HepG2 (cell line): ENCODE data around the gene IRAK2. TPM values are rescaled to one million over a fixed set of nuclear protein-coding genes. Genes with fewer than 3 reads are reported as not detected.

ENCODE experiments used
- CEBPB ChIP-seq: IDR thresholded peaks from 2 replicates; pipeline ENCODE4 v1.6.1; 2011; ENCODE audit warnings: low read depth, low read length, improper control_type of control experiment, borderline replicate concordance
- EHMT2 ChIP-seq: fragments of 200-600 bp; sonication (generic); IDR thresholded peaks from 2 replicates; pipeline ENCODE4 v1.7.0; 2017; ENCODE audit warnings: antibody characterized with exemption, low read depth, low read length, borderline replicate concordance
- HES4 ChIP-seq: sonication (generic); formaldehyde crosslinking; IDR thresholded peaks from 2 replicates; pipeline ENCODE4 v1.9.0; 2021; ENCODE audit warnings: mild to moderate bottlenecking, missing genetic modification reagents, borderline replicate concordance
- NBN ChIP-seq: fragments of 450-650 bp; conservative IDR thresholded peaks from 2 replicates; pipeline ENCODE4 v1.6.1; 2017
- NR2F2 ChIP-seq: IDR thresholded peaks from 2 replicates; pipeline ENCODE4 v1.6.1; 2012; ENCODE audit warnings: low read depth, inconsistent platforms, borderline replicate concordance
- PITX1 ChIP-seq: sonication (generic); formaldehyde crosslinking; IDR thresholded peaks from 2 replicates; pipeline ENCODE4 v1.5.1; 2020; ENCODE audit warnings: mild to moderate bottlenecking, missing genetic modification reagents
- REL ChIP-seq: sonication (generic); formaldehyde crosslinking; conservative IDR thresholded peaks from 2 replicates; pipeline ENCODE4 v1.8.0; 2022; ENCODE audit warnings: mild to moderate bottlenecking, missing genetic modification reagents, moderate library complexity
- STAT5B ChIP-seq: sonication (generic); formaldehyde crosslinking; IDR thresholded peaks from 2 replicates; pipeline ENCODE4 v1.4.0; 2020; ENCODE audit warnings: missing genetic modification reagents
- ZBTB38 ChIP-seq: sonication (generic); formaldehyde crosslinking; IDR thresholded peaks from 2 replicates; pipeline ENCODE4 v1.5.1; 2020; ENCODE audit warnings: mild to moderate bottlenecking, missing genetic modification reagents
- ZBTB8A ChIP-seq: sonication (generic); formaldehyde crosslinking; IDR thresholded peaks from 2 replicates; pipeline ENCODE4 v1.4.0; 2020; ENCODE audit warnings: mild to moderate bottlenecking, low read depth, missing genetic modification reagents, borderline replicate concordance
- ZFY ChIP-seq: sonication (generic); formaldehyde crosslinking; IDR thresholded peaks from 2 replicates; pipeline ENCODE4 v1.4.0; 2020; ENCODE audit warnings: missing genetic modification reagents
- ZNF160 ChIP-seq: sonication (generic); formaldehyde crosslinking; IDR thresholded peaks from 2 replicates; pipeline ENCODE4 v1.8.0; 2022; ENCODE audit warnings: mild to moderate bottlenecking, inconsistent platforms, missing genetic modification reagents
- ZNF768 ChIP-seq: sonication (generic); formaldehyde crosslinking; IDR thresholded peaks from 2 replicates; pipeline ENCODE4 v1.4.0; 2020; ENCODE audit warnings: missing genetic modification reagents
- ZNF782 ChIP-seq: sonication (generic); formaldehyde crosslinking; IDR thresholded peaks from 2 replicates; pipeline ENCODE4 v1.4.0; 2020; ENCODE audit warnings: missing genetic modification reagents, mild to moderate bottlenecking, borderline replicate concordance
- polyA plus RNA-seq, 8 experiments: library from polyadenylated mRNA; depleted of rRNA in 3 of 8; stranded (reverse) in 7 of 8; unstranded in 1 of 8; fragments of >200 nt; fragmentation: Illumina TruSeq in 4 of 8; extraction: Trizol in 4 of 8; gene quantifications; 2 replicates each; pipeline versions ENCODE4 v1.2.1 to v1.2.3, GENCODE V29; 2011 to 2016; ENCODE audit warnings: low read depth in 4 of 8, missing spikeins in 1 of 8, mixed read lengths in 1 of 8; ENCODE audit not compliant: insufficient read depth in 1 of 8
- total RNA-seq, 5 experiments: library from RNA; depleted of rRNA; stranded (reverse); fragments of >200 nt; fragmentation: Illumina TruSeq; extraction: Trizol; gene quantifications; 2 replicates each; pipeline ENCODE4 v1.2.3, GENCODE V29; 2016; ENCODE audit warnings: low read depth in 1 of 5
- TF ChIP-seq, protein P1 (sequence below): sonication (generic); formaldehyde crosslinking; IDR thresholded peaks from 2 replicates; pipeline ENCODE4 v1.5.0; 2020; ENCODE audit warnings: mild to moderate bottlenecking, missing genetic modification reagents, moderate library complexity
- TF ChIP-seq, protein P2 (sequence below): sonication (generic); formaldehyde crosslinking; IDR thresholded peaks from 2 replicates; pipeline ENCODE4 v1.5.0; 2020; ENCODE audit warnings: mild to moderate bottlenecking, missing genetic modification reagents
- TF ChIP-seq, protein P3 (sequence below): sonication (generic); formaldehyde crosslinking; IDR thresholded peaks from 2 replicates; pipeline ENCODE4 v1.5.1; 2020; ENCODE audit warnings: mild to moderate bottlenecking, missing genetic modification reagents, moderate library complexity
- TF ChIP-seq, protein P4 (sequence below): sonication (generic); formaldehyde crosslinking; IDR thresholded peaks from 2 replicates; pipeline ENCODE4 v1.4.0; 2020; ENCODE audit warnings: low read depth, missing genetic modification reagents

IRAK2 gene
- total and polyA plus RNA-seq, 2 of the 13 experiments (the other 11 are each of a cell fraction or from before 2014, with no cell fraction given): 13.1 to 23.3 TPM

DNA sequence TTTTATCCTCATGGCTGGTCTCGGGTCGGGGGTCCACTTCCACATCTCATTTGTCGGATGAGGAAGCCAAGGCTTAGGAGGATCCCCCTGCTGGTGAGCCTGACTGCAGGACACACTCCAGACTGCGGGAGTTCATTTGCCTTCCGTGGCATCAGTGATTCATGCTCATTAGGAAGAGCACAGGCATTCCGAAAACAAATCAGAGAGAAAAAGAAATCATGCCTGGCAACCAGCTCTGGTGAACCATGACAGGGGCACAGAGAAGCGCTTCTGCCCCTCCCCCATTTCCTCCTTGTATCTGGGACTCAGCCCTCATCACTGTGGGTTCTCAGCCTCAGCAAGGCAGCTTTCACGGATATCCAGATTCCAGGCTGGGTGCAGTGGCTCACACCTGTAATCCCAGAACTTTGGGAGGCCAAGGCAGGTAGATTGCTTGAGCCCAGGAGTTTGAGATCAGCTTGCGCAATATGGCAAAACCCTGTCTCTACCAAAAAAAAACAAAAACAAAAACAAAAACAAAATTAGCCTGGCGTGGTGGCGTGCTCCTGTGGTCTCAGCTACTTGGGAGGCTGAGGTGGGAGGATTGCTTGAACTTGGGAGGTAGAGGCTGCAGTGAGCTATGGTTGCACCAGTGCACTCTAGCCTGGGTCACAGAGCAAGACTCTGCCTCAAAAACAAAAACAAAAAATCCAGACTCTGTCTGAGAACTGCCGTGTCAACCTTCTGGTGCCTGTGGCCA is 28.4 kb downstream of the IRAK2 start (continued):
- TF ChIP-seq, protein P1, sequence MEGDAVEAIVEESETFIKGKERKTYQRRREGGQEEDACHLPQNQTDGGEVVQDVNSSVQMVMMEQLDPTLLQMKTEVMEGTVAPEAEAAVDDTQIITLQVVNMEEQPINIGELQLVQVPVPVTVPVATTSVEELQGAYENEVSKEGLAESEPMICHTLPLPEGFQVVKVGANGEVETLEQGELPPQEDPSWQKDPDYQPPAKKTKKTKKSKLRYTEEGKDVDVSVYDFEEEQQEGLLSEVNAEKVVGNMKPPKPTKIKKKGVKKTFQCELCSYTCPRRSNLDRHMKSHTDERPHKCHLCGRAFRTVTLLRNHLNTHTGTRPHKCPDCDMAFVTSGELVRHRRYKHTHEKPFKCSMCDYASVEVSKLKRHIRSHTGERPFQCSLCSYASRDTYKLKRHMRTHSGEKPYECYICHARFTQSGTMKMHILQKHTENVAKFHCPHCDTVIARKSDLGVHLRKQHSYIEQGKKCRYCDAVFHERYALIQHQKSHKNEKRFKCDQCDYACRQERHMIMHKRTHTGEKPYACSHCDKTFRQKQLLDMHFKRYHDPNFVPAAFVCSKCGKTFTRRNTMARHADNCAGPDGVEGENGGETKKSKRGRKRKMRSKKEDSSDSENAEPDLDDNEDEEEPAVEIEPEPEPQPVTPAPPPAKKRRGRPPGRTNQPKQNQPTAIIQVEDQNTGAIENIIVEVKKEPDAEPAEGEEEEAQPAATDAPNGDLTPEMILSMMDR (CRISPR knock-in tag): 0 out of 2 replicates have a peak, but pooled peaks have one; percentile 11
- TF ChIP-seq NBN: no peak
- no peak for TF ChIP-seq ZBTB8A
- peak; percentile 72 for TF ChIP-seq CEBPB
- no peak for TF ChIP-seq STAT5B (CRISPR knock-in tag)
- no peak for TF ChIP-seq ZNF782 (CRISPR knock-in tag)
- TF ChIP-seq NR2F2: no peak
- TF ChIP-seq ZFY (CRISPR knock-in tag): no peak
- TF ChIP-seq, protein P2, sequence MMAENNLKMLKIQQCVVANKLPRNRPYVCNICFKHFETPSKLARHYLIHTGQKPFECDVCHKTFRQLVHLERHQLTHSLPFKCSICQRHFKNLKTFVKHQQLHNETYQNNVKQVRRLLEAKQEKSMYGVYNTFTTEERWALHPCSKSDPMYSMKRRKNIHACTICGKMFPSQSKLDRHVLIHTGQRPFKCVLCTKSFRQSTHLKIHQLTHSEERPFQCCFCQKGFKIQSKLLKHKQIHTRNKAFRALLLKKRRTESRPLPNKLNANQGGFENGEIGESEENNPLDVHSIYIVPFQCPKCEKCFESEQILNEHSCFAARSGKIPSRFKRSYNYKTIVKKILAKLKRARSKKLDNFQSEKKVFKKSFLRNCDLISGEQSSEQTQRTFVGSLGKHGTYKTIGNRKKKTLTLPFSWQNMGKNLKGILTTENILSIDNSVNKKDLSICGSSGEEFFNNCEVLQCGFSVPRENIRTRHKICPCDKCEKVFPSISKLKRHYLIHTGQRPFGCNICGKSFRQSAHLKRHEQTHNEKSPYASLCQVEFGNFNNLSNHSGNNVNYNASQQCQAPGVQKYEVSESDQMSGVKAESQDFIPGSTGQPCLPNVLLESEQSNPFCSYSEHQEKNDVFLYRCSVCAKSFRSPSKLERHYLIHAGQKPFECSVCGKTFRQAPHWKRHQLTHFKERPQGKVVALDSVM: peak; percentile 58
- TF ChIP-seq EHMT2: no peak
- TF ChIP-seq PITX1 (CRISPR knock-in tag): no peak
- TF ChIP-seq ZNF768 (CRISPR knock-in tag): no peak
- TF ChIP-seq, protein P3, sequence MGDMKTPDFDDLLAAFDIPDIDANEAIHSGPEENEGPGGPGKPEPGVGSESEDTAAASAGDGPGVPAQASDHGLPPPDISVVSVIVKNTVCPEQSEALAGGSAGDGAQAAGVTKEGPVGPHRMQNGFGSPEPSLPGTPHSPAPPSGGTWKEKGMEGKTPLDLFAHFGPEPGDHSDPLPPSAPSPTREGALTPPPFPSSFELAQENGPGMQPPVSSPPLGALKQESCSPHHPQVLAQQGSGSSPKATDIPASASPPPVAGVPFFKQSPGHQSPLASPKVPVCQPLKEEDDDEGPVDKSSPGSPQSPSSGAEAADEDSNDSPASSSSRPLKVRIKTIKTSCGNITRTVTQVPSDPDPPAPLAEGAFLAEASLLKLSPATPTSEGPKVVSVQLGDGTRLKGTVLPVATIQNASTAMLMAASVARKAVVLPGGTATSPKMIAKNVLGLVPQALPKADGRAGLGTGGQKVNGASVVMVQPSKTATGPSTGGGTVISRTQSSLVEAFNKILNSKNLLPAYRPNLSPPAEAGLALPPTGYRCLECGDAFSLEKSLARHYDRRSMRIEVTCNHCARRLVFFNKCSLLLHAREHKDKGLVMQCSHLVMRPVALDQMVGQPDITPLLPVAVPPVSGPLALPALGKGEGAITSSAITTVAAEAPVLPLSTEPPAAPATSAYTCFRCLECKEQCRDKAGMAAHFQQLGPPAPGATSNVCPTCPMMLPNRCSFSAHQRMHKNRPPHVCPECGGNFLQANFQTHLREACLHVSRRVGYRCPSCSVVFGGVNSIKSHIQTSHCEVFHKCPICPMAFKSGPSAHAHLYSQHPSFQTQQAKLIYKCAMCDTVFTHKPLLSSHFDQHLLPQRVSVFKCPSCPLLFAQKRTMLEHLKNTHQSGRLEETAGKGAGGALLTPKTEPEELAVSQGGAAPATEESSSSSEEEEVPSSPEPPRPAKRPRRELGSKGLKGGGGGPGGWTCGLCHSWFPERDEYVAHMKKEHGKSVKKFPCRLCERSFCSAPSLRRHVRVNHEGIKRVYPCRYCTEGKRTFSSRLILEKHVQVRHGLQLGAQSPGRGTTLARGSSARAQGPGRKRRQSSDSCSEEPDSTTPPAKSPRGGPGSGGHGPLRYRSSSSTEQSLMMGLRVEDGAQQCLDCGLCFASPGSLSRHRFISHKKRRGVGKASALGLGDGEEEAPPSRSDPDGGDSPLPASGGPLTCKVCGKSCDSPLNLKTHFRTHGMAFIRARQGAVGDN: no peak; the same call in 1 of the 2 replicates
- no peak for TF ChIP-seq REL (CRISPR knock-in tag)
- no peak for TF ChIP-seq HES4 (CRISPR knock-in tag)
- TF ChIP-seq, protein P4, sequence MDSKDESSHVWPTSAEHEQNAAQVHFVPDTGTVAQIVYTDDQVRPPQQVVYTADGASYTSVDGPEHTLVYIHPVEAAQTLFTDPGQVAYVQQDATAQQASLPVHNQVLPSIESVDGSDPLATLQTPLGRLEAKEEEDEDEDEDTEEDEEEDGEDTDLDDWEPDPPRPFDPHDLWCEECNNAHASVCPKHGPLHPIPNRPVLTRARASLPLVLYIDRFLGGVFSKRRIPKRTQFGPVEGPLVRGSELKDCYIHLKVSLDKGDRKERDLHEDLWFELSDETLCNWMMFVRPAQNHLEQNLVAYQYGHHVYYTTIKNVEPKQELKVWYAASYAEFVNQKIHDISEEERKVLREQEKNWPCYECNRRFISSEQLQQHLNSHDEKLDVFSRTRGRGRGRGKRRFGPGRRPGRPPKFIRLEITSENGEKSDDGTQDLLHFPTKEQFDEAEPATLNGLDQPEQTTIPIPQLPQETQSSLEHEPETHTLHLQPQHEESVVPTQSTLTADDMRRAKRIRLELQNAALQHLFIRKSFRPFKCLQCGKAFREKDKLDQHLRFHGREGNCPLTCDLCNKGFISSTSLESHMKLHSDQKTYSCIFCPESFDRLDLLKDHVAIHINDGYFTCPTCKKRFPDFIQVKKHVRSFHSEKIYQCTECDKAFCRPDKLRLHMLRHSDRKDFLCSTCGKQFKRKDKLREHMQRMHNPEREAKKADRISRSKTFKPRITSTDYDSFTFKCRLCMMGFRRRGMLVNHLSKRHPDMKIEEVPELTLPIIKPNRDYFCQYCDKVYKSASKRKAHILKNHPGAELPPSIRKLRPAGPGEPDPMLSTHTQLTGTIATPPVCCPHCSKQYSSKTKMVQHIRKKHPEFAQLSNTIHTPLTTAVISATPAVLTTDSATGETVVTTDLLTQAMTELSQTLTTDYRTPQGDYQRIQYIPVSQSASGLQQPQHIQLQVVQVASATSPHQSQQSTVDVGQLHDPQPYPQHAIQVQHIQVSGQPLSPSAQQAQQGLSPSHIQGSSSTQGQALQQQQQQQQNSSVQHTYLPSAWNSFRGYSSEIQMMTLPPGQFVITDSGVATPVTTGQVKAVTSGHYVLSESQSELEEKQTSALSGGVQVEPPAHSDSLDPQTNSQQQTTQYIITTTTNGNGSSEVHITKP (CRISPR knock-in tag): no peak
- no peak for TF ChIP-seq ZNF160
- TF ChIP-seq ZBTB38 (CRISPR knock-in tag): peak; percentile 62; the same call in 1 of the 2 replicates
